ENCODE measurements around the gene MCAM. TPM values are rescaled to one million over a fixed set of nuclear protein-coding genes. Genes with fewer than 3 reads are reported as not detected.
A peak's percentile ranks its signal among the peaks of the same experiment; 100 is the strongest.

The MCAM gene
- total and polyA plus RNA-seq, 2 of the 8 experiments (the other 6 are each of a cell fraction or from before 2014, with no cell fraction given): 22.4 to 32.2 TPM

DNA sequence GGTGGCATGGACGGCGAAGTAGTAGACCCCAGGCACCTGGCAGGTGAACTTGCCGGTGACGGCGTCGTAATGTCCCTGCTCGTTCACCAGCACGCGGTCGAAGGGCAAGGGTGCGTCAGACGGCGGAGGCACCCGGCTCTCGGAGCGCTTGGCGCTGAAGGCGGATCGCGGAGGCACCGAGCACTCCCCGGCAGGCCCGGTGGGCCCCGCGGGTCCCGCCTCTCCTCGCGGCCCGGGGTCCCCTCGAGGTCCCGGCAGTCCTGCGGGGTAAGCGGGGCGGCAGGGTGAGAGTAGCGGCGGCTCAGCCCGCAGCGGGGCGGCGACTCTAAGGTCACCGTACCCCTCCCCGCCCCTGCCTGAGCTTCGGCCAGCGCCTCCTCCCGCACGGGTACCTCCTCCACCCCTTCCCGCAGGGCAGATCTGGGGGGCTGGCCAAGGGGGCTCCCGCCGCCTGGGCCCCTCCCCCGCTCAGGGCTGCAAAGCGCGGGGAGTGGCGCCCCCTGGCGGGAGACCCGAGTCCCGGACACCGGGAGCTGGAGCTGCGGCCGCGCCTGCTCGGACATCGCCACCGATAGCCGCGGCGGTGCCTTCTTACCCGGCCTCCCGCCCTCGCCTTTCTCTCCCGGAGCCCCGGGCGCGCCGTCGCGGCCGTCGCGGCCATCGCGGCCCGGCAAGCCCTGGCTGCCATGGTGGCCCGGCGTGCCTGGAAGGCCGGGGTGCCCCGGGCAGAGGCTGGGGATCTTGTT lies 22.8 kb upstream of the MCAM start (continued):
- TF ChIP-seq KDM1A (IDR thresholded peaks at IDR 0.05; ENCODE audit: borderline replicate concordance, low read length) (0 out of 2 replicates have a peak, but pooled peaks have one; percentile 14), SRF (IDR thresholded peaks at IDR 0.05; ENCODE audit: low read depth, low read length) (no peak), EP300 (IDR thresholded peaks at IDR 0.05; ENCODE audit: borderline replicate concordance in 1 of 2, low read depth in 2 of 2, low read length in 2 of 2) (peak in 1 of 2 experiments; percentile 52; a peak in 1 of 3 replicates), YY1 (IDR thresholded peaks at IDR 0.05; ENCODE audit: low read depth, low read length) (no peak), KDM4A (IDR thresholded peaks at IDR 0.05; ENCODE audit: low read depth, low read length, severe bottlenecking) (peak; percentile 78), RNF2 (IDR thresholded peaks at IDR 0.05; ENCODE audit: borderline replicate concordance, low read depth, low read length, missing control alignments, poor library complexity, severe bottlenecking) (peak; percentile 55), CTBP2 (IDR thresholded peaks at IDR 0.05; ENCODE audit: borderline replicate concordance, insufficient read depth, insufficient read length, low read length) (no peak), TEAD4 (IDR thresholded peaks at IDR 0.05; ENCODE audit: low read depth, low read length) (no peak), ASH2L (IDR thresholded peaks at IDR 0.05; ENCODE audit: low read length) (peak; percentile 75), CBX5 (IDR thresholded peaks at IDR 0.05; ENCODE audit: low read depth, low read length) (no peak), EZH2 (IDR thresholded peaks at IDR 0.05; ENCODE audit: low read depth, low read length, severe bottlenecking) (peak; percentile 50), EGR1 (IDR thresholded peaks at IDR 0.05; ENCODE audit: borderline replicate concordance, low read depth, low read length) (peak; percentile 63; the same call in 1 of the 2 replicates), PHF8 (conservative IDR thresholded peaks at IDR 0.05; ENCODE audit: low read depth, low read length) (0 out of 2 replicates have a peak, but pooled peaks have one; percentile 17), TAF1 (IDR thresholded peaks at IDR 0.05; ENCODE audit: low read depth, low read length) (0 out of 2 replicates have a peak, but pooled peaks have one; percentile 47), SP4 (IDR thresholded peaks at IDR 0.05; ENCODE audit: low read length) (no peak), TAF7 (optimal IDR thresholded peaks at IDR 0.05; ENCODE audit: borderline replicate concordance, low read depth, low read length) (peak; percentile 77), JUN (IDR thresholded peaks at IDR 0.05; ENCODE audit: low read depth, low read length) (no peak)
- TF ChIP-seq, protein P1, sequence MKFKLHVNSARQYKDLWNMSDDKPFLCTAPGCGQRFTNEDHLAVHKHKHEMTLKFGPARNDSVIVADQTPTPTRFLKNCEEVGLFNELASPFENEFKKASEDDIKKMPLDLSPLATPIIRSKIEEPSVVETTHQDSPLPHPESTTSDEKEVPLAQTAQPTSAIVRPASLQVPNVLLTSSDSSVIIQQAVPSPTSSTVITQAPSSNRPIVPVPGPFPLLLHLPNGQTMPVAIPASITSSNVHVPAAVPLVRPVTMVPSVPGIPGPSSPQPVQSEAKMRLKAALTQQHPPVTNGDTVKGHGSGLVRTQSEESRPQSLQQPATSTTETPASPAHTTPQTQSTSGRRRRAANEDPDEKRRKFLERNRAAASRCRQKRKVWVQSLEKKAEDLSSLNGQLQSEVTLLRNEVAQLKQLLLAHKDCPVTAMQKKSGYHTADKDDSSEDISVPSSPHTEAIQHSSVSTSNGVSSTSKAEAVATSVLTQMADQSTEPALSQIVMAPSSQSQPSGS (IDR thresholded peaks at IDR 0.05; ENCODE audit: low read length): no peak
